Left forelimb (tissue), 1 donor: ENCODE measurements around the gene ASB11.

Experiments
- DNase-seq: peaks from one replicate; pipeline ENCODE4 v3.0.0-alpha.2; 2018; ENCODE audit warnings: low spot score

The ASB11 gene, protein sequence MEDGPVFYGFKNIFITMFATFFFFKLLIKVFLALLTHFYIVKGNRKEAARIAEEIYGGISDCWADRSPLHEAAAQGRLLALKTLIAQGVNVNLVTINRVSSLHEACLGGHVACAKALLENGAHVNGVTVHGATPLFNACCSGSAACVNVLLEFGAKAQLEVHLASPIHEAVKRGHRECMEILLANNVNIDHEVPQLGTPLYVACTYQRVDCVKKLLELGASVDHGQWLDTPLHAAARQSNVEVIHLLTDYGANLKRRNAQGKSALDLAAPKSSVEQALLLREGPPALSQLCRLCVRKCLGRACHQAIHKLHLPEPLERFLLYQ

GRCh38 chrX:15315509-15315908 lies at the start of gene ASB11:
ASB11 (minus strand) TSS chrX:15315640; CDS start chrX:15315605, 35 bp downstream.
- no peak for DNase-seq

GRCh38 chrX:15359701-15360100 lies 44.3 kb upstream of the ASB11 start:
- DNase-seq, result no peak

GRCh38 chrX:15358533-15358932 lies 43.1 kb upstream of the ASB11 start:
- no peak for DNase-seq

GRCh38 chrX:15356444-15356843 lies 41.0 kb upstream of the ASB11 start:
- DNase-seq, result no peak

- DNase-seq, result no peak
These were observed 35.0 kb upstream of the ASB11 start for GRCh38 chrX:15350329-15350996.

DNA sequence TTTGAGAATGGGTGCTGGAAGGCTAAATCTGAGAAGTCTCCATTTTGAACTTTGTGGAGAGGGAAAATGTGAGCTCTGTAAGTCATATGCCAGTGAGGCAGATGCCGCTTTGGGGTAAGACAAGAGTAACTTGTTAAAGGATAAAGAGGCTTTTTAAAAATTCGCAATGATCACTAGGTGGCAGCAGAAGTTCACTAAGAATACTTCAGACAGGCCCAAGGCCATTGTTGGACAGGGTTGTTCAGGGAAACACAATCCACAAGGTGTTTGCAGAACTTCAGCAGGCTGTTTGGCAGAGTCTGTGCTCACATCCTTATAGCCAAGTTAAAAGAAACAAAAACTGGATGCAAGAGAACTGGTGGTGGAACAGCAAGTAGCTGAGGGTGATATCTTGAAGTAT lies 33.6 kb upstream of the ASB11 start:
- no peak for DNase-seq

- no peak for DNase-seq
These were observed 30.5 kb upstream of the ASB11 start for GRCh38 chrX:15345976-15346375.

- no peak for DNase-seq
These were observed 28.7 kb upstream of the ASB11 start for GRCh38 chrX:15344106-15344505.

GRCh38 chrX:15343075-15343476 lies 27.6 kb upstream of the ASB11 start:
- DNase-seq, result no peak

DNA sequence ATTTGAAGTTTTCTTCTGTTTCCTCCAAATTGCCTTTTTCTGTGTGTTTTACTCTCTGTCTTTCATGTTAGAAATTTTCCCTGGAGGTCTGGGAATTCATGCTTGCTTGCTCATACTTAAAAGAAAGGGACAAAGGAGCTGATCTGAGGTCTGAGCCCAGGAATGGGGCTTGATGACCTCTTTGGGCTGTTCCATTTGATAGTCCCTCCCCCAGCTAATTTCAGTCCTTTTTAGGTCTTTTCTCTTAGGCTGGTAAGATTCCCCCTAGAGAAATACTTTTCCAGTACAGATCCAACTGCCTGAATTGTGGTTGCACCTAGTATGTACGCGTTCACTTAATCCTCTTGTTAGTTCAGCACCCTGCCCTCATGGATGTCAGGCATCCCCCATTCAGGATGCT lies 25.4 kb upstream of the ASB11 start:
- DNase-seq, result no peak

DNA sequence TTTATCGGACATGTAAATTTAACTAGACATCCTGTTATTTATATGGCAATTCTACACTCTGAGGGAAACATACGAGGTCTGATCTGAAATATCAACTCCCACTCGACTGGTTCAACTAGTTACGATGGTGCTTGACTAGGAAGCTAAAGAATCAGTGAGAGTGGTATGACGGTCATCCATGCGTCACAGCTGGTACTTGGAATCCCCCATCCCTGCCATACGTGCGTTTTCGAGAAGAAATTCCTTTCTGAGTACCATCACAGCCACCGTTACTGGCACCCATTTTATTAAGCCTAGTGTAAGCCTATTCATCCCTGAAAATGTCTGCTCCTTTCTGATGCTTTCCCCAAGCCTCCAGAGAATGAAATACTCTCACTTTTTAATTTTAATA lies 20.6 kb upstream of the ASB11 start:
- DNase-seq, result no peak

GRCh38 chrX:15335135-15336022 lies 19.9 kb upstream of the ASB11 start, which contains the start of gene PIGA:
PIGA (minus strand) TSS chrX:15335523; CDS start chrX:15331930, 3,593 bp downstream.
- DNase-seq, result peak; percentile 90

DNA sequence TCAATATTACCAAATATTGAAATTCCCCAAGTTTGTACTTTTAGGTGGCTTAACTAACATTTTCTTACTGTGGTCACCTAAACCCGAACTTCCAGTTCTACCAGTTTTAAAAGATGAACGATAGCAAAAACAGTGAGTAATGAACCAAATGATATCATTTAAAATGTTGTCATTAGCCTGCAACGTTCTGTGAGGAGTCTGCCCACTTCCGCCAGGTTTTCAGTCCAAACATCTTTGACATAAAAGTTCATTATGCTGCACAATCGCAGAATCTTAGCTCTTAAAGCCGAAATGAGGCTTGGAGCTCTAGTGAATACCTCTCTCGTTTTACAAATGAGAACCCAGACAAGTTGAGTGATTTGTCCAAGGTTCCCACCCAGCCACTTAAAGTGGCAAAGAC lies 19.1 kb upstream of the ASB11 start:
- DNase-seq, result no peak

- DNase-seq, result no peak
These were observed 13.4 kb upstream of the ASB11 start for GRCh38 chrX:15328821-15329220.

- no peak for DNase-seq
These were observed 12.7 kb upstream of the ASB11 start for GRCh38 chrX:15328131-15328530.

- no peak for DNase-seq
These were observed 7.0 kb upstream of the ASB11 start for GRCh38 chrX:15322472-15322871.

DNA sequence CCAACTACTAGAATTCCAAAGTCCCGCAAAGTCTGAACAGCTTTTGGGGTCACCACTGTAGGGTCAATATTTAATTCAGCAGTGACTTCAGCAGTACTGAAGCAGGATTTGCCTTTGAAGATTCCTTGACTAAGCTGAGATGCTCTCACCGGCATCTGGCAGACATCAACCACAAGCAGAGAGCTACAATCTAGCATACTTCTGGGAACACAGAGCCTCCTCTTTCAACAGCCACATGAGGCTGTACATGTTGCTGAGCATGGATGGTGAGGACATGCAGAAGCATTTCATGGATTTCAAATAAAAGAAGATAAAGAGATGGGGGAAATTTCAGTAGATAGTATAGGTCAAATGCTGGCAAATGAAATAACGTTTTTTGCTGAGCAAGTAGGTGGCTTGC lies 6.6 kb upstream of the ASB11 start:
- no peak for DNase-seq

DNA sequence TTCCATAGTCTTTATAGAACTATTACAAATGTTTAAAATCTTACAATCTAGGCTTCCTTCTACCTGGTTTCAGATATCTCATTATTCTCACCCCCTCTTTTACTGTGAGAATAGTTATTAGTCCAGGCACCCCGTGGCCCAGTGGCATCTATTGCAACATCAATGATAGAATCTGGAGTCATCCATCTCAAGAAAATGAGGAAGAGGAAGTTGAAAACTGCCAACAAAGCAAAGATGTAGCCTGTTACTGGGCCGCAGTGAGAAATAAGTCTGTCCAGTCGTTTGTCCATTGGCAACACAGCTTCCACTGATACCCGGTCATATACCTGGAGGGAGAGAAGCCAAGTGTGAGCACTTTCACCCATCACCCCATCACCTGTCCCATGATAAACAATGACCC lies 6.0 kb upstream of the ASB11 start:
- DNase-seq, result no peak

- no peak for DNase-seq
These were observed 4.9 kb upstream of the ASB11 start for GRCh38 chrX:15320297-15320696.

DNA sequence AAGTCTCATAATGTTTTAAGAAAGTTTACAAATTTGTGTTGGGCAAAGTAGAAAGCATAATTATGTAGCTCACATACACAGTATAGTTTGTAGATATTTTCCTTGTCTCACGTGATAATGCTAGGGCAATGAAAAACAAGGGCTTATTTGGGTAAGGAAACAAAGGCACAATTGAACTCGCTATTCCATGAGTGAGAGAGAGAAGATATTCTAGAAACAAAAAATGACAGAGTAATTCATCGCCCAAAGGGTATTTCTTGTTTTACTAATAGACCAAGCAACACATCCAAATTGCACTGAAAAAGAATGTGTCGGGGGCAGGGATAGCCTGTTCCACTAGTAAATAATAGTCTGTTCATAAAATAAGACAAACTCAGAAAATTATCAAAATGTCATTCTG lies 3.6 kb upstream of the ASB11 start:
- DNase-seq, result no peak

DNA sequence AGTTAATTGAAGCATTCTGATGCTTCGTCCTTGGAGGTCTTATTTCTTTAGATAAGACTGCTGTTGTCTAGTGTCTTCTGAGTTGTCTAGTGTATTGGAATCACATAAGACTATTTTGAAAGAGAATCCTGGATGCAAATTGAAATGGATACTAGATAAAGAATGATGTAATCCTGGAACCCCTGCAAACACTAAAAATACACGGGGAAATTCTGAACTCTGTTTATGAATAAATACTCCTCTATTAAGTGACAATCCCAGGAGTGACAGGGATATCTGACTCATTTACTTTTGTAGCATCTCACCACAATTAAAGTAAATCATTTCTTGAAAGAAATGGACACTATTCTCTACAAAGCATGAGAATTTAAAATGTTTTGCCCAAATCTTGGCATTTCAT lies 968 bp downstream of the ASB11 start:
- DNase-seq, result no peak

DNA sequence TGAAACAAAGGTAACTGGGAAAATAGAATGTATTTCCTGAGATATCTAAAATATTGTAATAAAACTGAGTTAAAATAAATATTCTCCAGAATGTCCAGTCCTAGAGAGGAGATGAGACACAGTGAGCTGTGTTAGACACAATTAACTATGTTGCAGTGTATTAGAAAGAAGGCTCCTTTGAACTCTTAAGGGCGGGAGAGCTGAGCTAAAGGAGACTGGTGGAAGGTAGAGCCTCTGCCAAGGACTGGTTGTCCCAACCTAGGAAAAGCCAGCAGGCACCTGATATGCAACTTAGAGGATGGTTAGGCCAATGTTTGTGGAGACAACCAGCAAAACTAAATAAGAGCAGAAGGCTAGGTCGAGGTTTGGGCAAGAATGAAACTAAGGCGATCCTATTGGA lies 4.3 kb downstream of the ASB11 start:
- no peak for DNase-seq

DNA sequence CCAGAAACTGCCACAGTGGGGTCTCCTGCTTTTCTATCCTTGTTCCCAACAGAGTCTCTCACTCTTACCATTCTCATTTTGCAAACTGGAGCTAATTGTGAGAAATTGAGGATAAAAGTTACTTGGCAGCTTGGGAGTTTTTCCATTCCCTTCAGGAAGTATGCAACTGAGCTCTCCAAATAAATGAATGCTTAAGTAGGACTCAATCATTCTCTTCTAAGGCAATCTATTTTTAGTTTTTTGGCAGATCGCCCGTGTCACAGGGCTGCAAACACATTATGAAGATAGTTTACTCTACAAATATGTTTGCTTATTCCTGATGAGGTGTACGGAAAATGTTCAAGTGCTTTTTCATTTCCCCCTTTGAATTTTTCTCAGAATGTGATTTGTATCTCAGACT lies 5.3 kb downstream of the ASB11 start:
- no peak for DNase-seq
